Mucosa of rectum (tissue), 2 donors: Measurements from ENCODE around the gene TAF3.
"Not testable (repeated sequence)": the region's sequence is repeated elsewhere in the genome, so short reads cannot be mapped to it uniquely, and the experiment has no call there.

Source experiments
- H3K27ac ChIP-seq, 2 donors: one replicate each; pipeline ENCODE4 v1.7.0; 2013; ENCODE audit warnings: inconsistent platforms in 2 of 2, low read depth in 2 of 2, low read length in 2 of 2
- H3K27me3 ChIP-seq, 2 donors: one replicate each; pipeline ENCODE4 v1.7.0; 2013; ENCODE audit warnings: low read length in 2 of 2; ENCODE audit not compliant: control insufficient read depth in 2 of 2, insufficient read depth in 2 of 2
- H3K36me3 ChIP-seq, 2 donors: one replicate each; pipeline ENCODE4 v1.7.0; 2013; ENCODE audit warnings: low read length in 2 of 2; ENCODE audit not compliant: control insufficient read depth in 2 of 2, insufficient read depth in 2 of 2
- H3K4me1 ChIP-seq, 2 donors: one replicate each; pipeline ENCODE4 v1.7.0; 2013; ENCODE audit warnings: low read length in 2 of 2, mild to moderate bottlenecking in 1 of 2; ENCODE audit not compliant: control insufficient read depth in 2 of 2, insufficient read depth in 2 of 2
- H3K4me3 ChIP-seq, 2 donors: one replicate each; pipeline ENCODE4 v1.7.0; 2013; ENCODE audit warnings: low read length in 2 of 2
- H3K9ac ChIP-seq, 2 donors: one replicate each; pipeline ENCODE4 v1.7.0; 2013; ENCODE audit warnings: low read length in 2 of 2, low read depth in 1 of 2, mild to moderate bottlenecking in 1 of 2
- H3K9me3 ChIP-seq, 2 donors: one replicate each; pipeline ENCODE4 v1.7.0; 2013; ENCODE audit warnings: low read length in 2 of 2; ENCODE audit not compliant: control insufficient read depth in 2 of 2
- donor health status: healthy.
- donor health status: Normal muscosa, but diverticular disease.

The TAF3 gene

DNA sequence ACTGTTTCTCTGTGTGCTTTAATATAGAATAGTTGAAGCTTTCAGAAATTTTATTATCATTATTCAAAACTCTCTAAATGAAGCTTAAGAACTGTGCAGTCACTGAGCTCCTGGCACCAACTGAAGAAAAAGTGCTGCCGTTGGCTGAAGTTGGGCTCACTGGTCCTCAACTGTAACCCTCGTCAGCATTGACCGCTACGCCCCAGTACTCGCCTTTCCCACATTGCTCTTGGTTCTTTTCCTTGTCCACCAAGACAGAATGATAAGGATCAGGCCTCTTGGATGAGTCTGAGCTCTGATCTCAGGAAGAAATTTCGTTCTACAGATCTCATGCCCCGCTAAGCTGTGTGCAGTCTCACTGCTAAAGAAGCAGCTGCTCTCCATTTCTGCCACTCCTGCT, 7.9 kb upstream of the TAF3 start:
- peaks cover 14 to 16% of the 10 kb centered on the region in 2 donors for H3K36me3 ChIP-seq
- no peak overlapping the region for H3K27ac ChIP-seq
- H3K4me3 ChIP-seq = no peak overlapping the region
- no peak overlapping the region for H3K9ac ChIP-seq
- H3K27me3 ChIP-seq = no peaks in the 10 kb centered on the region
- H3K4me1 ChIP-seq = peaks cover 2 to 8% of the 10 kb centered on the region in 2 donors
- H3K9me3 ChIP-seq = no peaks in the 10 kb centered on the region

DNA sequence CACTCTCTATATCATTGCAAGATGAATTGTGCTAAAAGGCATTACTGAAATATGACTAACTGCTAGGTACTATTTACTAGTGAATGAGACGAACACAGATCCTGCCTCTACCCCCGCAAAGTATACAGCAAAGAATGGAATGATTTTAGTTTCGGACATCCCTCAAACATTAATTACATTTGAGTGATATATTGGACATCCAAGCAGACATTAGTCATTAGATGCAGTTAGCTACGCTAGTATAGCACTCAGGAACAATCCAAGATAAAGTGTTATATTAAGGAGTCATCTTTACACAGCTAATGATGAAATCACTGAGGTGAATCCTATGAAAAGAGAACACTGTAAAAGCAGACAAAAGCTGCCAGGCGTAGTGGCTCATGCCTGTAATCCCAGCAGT, 7.3 kb upstream of the TAF3 start:
- H3K9me3 ChIP-seq = no peaks in the 10 kb centered on the region
- peaks cover 14% of the 10 kb centered on the region in 2 donors for H3K36me3 ChIP-seq
- H3K9ac ChIP-seq = no peak overlapping the region
- H3K4me3 ChIP-seq = no peak overlapping the region
- no peak overlapping the region for H3K27ac ChIP-seq
- peaks cover 2 to 8% of the 10 kb centered on the region in 2 donors for H3K4me1 ChIP-seq
- H3K27me3 ChIP-seq = no peaks in the 10 kb centered on the region

DNA sequence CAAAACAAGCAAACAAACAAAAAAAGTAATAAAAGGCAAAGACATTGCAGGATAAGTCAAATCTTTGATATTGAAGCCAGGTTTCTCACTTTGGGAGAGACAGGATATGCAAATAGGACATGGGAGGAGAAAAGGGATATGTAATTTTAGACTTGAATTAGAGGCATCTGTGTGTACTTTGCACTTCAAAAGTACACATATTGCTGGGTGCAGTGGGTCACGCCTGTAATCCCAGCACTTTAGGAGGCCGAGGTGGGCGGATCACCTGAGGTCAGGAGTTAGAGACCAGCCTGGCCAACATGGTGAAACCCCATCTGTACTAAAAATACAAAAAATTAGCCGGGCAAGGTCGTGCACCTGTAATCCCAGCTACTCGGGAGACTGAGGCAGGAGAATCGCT, 6.6 kb upstream of the TAF3 start:
- peaks cover 12% of the 10 kb centered on the region in 2 donors for H3K36me3 ChIP-seq
- H3K27ac ChIP-seq, H3K9ac ChIP-seq, H3K27me3 ChIP-seq, H3K4me1 ChIP-seq, H3K4me3 ChIP-seq, H3K9me3 ChIP-seq: not testable (repeated sequence)

DNA sequence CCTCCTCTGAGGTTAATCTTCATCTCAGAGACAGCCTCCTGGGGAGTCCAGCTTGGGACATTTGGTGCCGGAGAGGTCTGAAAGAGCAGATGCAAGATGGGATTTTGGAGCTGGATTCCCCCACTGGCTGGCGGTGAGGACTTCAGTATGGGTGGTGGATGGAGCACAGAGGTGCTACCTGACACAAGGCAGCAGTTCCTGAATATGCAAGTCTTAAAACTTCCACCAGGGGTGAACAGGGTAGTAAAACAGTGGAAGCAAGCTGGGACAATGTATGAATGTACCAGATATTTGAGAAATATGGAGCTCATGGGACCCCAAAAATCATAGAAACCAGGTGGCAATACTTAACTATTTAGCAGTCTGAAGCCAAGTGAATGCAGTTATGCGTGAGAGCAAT, 4.8 kb upstream of the TAF3 start:
- Histone ChIP-seq H3K4me3 (no peak overlapping the region), H3K27me3 (no peaks in the 10 kb centered on the region), H3K27ac (no peak overlapping the region), H3K9ac (no peak overlapping the region), H3K36me3 (no peaks in the 10 kb centered on the region), H3K9me3 (no peaks in the 10 kb centered on the region), H3K4me1 (peaks cover 7 to 8% of the 10 kb centered on the region in 2 donors)

DNA sequence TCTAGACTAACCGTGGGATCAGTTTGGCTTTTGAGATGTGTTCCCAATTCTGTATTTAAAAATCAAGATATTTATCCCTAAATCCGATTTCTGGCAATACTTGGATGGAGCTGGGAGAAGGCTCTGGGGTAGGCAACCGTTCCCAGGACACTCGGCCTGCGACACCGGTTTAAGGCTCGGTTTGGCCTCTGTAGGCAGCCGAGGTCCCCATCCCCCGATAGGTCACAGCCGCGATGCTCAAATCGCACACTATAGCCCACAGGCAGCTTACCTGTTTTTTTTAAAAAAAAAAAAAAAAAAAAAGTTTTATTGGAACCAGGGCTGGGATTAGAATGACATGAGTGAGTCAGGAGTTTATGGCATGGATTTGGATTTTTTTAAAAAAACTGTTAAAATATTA, 729 bp upstream of the TAF3 start:
- Histone ChIP-seq H3K9me3 (no peaks in the 10 kb centered on the region), H3K4me1 (peaks cover 9 to 14% of the 10 kb centered on the region in 2 donors), H3K9ac (peak overlapping the region; percentile 47 to 71), H3K27ac (no peak overlapping the region), H3K27me3 (no peaks in the 10 kb centered on the region), H3K4me3 (peak overlapping the region; percentile 90 to 94), H3K36me3 (peaks cover 0 to 2% of the 10 kb centered on the region in 2 donors)

DNA sequence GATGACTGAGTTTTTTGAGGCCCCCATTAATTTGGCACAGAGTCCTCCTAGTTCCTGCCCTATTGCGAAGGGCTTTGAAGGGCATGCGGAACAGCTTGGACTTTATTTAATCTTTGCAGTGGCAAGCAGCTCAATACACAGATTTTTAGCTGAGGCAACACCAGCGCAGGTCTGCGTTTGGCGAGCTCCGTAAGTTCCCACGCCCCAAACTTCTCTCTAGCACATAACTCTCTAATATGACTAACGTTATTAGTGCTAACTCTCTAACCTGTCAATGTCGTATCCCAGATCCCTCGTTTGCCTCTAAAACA, 366 bp upstream of the TAF3 start:
- no peaks in the 10 kb centered on the region for H3K9me3 ChIP-seq
- peak overlapping the region; percentile 90 to 94 for H3K4me3 ChIP-seq
- H3K36me3 ChIP-seq = peaks cover 0 to 2% of the 10 kb centered on the region in 2 donors
- no peaks in the 10 kb centered on the region for H3K27me3 ChIP-seq
- peak overlapping the region in 1 of 2 donors; percentile 21 for H3K27ac ChIP-seq
- H3K9ac ChIP-seq = peak overlapping the region; percentile 47 to 71
- H3K4me1 ChIP-seq = peaks cover 9 to 14% of the 10 kb centered on the region in 2 donors

DNA sequence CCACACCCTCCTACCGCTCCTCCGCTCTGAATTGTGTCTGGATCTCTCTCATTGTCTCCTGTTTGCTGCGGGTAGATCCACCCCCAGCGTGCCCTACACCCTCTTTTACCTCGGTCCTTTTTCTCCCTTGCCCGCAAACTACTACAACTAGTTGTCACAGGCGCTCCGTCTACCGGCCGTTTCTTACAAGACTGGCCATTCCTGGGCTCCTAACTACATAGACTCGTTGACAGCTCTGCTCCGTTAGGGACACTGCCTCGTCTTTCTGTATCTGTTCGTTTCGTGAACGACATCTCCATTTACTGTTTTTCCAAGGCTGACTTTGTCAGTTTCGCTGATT, 786 bp downstream of the TAF3 start:
- Histone ChIP-seq H3K9me3 (no peaks in the 10 kb centered on the region), H3K4me1 (peaks cover 9 to 14% of the 10 kb centered on the region in 2 donors), H3K27me3 (no peaks in the 10 kb centered on the region), H3K9ac (peak overlapping the region; percentile 68 to 71), H3K27ac (no peak overlapping the region), H3K36me3 (peaks cover 0 to 3% of the 10 kb centered on the region in 2 donors), H3K4me3 (peak overlapping the region; percentile 90 to 94)

DNA sequence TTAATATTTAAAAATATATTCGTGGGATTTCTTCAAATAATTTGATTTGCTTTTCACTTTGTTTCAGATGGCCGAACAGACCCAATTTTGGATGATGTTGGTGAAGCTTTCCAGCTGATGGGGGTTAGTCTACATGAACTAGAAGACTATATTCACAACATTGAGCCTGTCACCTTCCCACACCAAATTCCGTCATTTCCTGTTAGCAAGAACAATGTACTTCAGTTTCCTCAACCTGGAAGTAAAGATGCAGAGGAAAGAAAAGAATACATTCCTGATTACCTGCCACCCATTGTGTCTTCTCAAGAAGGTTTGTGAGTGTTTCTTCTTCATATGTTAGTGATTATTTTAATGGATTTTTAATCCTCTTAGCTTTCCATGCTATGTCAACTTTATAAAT, 5.9 kb downstream of the TAF3 start:
- Histone ChIP-seq H3K9me3 (no peaks in the 10 kb centered on the region), H3K27me3 (no peaks in the 10 kb centered on the region), H3K4me1 (peaks cover 7 to 8% of the 10 kb centered on the region in 2 donors), H3K4me3 (no peak overlapping the region), H3K9ac (no peak overlapping the region), H3K27ac (no peak overlapping the region), H3K36me3 (peaks cover 15 to 23% of the 10 kb centered on the region in 2 donors)

DNA sequence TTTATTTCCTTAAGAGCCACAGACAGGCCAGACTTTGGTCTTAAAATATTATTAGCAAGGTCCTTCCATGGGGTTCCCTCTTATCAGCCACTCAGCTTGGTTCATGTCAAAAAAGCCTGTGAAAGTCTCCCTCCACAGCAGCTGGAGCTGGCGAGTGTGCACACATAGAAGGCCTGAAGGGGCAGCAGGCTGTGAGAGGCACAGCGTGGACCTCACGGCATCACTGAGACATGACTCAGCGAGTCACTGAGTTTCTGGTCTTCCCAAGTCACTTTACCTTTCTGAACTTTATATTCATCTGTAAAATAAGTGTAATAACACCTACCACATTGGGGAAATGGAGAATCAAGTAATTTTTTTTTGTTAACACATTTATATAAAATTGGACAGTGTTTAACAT, 8.7 kb downstream of the TAF3 start:
- Histone ChIP-seq H3K27me3 (no peaks in the 10 kb centered on the region), H3K9ac (no peak overlapping the region), H3K36me3 (peaks cover 15 to 21% of the 10 kb centered on the region in 2 donors), H3K9me3 (no peaks in the 10 kb centered on the region), H3K4me3 (no peak overlapping the region), H3K27ac (no peak overlapping the region), H3K4me1 (no peaks in the 10 kb centered on the region)

DNA sequence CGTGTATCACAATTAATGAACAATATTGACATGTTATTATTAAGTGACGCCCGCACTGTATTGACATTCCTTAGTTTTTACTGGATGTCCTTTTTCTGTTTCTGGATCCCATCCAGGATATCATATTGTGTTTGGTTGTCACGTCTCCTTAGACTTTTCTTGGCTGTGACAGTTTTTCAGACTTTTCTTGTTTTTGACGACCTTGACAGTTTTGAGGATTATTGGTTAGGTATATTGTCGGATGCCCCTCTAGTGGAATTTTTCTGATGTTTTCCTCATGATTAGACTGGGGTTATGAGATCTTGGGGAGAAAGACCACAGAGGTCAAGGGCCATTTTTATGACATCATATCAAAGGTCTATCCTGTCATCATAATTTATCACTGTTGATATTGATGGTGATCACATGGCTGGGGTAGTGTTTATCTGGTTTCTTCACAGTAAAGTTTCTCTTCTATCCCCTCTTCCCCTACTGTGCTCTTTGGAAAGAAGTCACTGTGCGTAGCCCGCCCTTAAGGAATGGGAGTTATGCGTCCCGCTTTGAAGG, 11.1 kb downstream of the TAF3 start:
- Histone ChIP-seq H3K36me3 (peaks cover 13 to 18% of the 10 kb centered on the region in 2 donors), H3K9ac (no peak overlapping the region), H3K4me1 (no peaks in the 10 kb centered on the region), H3K27ac (no peak overlapping the region), H3K4me3 (no peak overlapping the region), H3K27me3 (no peaks in the 10 kb centered on the region), H3K9me3 (no peaks in the 10 kb centered on the region)

DNA sequence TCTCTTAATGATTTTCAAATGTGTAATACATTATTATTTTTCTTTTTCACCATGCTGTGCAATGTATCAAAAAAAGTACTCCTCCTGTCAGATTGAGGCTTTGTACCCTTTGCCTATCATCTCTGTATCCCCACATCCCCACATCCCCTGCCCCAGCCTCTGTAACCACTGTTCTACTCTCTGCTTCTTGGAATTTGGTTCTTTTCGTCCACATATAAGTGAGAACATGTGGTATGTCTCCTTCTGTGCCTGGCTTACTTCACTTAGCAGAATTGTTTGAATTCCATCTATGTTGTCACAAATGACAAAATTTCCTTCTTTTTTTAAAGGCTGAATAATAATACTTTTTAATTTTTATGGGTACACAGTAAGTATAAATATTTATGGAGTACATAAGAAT, 13.8 kb downstream of the TAF3 start:
- Histone ChIP-seq H3K36me3 (peaks cover 2 to 8% of the 10 kb centered on the region in 2 donors), H3K27me3 (no peaks in the 10 kb centered on the region), H3K9me3 (no peaks in the 10 kb centered on the region), H3K27ac (no peak overlapping the region), H3K9ac (no peak overlapping the region), H3K4me3 (no peak overlapping the region), H3K4me1 (no peaks in the 10 kb centered on the region)
